GM19467 (cell line): ENCODE measurements around the gene MACROH2A1.

Experiments used
- ATAC-seq: cut with Tn5 transposase; IDR thresholded peaks from one replicate; pipeline ENCODE4 v1.9.1; 2021; ENCODE audit warnings: mild to moderate bottlenecking, moderate library complexity; ENCODE audit not compliant: unreplicated experiment

Gene MACROH2A1

DNA sequence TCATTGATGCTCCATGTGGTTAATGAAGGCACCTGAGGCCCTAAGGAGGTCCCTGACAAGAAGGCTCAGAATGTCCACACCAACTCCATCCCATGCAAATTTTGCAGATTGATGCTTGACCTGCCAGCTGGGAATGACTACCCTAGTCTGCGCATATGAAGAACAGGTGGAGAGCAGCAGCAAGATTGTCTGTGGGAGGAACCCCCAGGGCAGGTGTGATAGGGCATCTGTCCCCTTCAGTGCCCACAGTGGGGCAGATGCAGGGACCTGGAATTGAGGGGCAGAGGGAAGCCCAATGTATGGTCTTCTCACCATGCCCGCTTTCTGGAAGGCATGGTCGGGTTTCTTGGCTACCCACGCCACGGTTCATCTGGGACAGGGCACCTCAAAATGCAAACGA lies 79.6 kb downstream of the MACROH2A1 start:
- ATAC-seq: no peak

GRCh38 chr5:135318924-135319323 lies 80.1 kb downstream of the MACROH2A1 start:
- ATAC-seq: no peak

DNA sequence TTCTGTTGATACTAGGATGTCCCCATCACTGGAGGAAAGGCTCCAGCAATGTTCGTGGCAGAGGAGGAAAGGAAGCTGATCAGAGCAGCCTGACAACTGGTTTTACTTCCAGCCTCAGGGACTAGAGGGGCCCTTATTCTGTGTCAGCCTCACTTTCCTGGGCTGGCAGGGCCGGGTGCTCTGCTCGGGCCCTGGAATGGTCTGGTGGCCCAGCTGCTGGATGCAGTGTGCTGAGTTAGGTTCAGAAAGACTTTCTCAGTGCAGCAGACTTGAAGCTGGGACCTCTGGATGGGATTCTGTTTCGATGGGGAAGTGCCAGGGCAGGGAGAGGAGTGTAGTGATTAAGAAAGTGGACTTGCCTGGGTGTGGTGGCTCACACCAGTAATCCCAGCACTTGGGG lies 81.0 kb downstream of the MACROH2A1 start:
- no peak for ATAC-seq

DNA sequence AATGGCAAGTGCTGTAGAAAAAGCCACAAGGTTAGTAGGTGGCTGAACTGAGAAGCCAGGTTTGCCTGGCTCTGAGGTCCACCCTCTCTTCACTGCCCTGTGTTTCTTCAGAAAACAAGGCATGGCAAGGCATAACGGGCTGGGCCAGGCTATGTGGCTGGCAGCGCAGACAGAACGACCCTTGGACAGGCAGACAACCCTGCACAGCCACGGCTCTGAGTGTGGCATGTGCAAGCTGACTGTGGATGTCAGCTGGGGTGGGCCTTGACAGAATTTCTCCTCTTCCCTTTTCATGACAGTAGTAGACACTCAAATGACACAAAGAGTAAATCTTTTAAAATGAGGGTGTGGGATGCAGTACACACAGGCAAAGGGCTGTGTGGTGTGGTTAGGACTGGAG lies 81.7 kb downstream of the MACROH2A1 start:
- ATAC-seq: no peak

DNA sequence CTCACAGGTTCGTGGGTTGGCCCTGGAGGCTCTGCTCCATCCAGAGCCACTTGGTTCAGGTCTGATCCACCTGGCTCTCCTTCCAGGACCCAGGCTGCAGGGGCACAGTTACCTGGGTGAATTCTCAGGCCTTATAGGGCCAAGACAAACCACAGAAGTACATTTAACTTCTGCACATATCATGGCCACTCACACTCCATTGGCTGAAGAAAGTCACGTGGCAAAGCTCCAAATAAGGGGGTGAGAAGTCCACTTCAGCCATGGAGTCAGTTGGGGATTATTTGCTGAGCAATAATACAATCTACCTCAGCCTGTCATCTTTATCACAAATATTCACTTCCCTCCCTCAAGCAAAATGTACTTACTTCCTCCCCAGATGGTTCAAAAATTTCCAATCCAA lies 83.6 kb downstream of the MACROH2A1 start:
- ATAC-seq: no peak

- no peak for ATAC-seq
These were observed 85.1 kb downstream of the MACROH2A1 start for GRCh38 chr5:135313946-135314345.

GRCh38 chr5:135313405-135313804 lies 85.6 kb downstream of the MACROH2A1 start:
- no peak for ATAC-seq

DNA sequence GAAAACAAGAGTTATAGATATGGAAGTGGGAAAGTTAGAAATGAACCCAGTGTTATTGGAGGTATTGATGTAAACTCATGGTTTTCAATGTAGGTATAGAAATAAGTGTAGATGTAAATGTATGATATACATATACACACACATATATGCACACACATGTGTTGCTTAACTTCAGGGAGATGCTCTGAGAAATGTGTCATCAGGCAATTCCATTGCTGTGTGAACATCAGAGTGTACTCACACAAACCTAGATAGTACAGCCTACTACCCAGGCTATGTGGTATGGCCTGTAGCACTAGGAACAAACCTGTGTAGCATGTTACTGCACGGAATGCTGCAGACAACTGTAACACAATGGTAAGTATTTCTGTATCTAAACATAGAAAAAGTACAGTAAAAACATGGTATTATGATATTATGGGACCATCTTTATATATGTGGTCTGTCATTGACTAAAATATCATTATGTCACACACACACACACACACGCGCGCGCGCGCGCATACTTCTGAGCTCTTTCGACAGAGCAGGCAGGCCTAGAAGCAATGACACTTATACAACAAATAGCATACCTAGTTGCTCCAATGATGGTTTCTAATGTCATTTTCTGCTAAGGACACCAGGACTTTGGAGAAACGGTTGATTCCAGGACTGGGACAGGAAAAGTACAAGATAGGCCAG lies 86.6 kb downstream of the MACROH2A1 start:
- no peak for ATAC-seq

- no peak for ATAC-seq
These were observed 88.6 kb downstream of the MACROH2A1 start for GRCh38 chr5:135310328-135310989.

DNA sequence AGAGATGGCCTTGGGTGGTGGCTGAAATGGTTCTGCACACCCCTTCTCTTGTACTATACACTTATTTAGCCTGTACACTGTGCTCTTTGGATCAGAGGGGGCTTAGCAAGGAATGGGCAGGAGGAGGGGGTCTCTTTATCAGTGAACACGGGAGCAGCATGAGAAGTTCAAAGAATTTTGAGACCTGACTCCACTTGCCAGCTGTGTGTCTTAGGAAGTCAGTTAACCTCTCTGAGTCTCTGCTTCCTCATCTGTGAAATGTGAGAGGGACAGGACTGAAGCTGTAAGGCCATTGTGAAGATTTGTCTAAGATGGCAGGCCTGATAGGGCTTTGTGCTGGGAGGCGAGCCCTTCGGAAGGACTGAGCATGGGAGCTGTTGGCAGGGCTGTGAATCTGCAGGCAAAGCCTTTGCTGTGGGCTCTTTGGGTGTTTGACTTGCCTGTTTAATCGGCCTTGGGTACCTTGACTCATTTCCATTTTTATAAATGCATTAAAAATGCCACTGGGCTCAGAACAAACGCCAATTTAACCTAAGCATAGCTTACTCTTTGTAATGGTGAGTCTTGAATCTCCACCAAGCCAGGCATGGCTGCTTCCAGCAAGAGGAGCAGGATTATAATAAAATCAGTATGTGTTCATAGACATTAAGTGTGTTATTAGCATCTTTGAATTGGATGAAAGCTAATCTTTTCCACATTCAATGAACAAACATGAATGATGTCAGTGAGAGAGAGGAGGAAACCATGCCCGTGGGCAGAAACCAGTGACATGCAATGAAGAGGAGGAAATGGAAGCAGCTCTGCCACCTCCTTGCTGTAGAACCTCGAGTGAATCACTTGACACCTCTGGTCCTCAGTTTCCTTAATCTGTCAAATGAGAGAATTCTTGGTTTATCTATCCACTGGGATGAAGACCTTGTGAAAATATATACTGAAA lies 89.4 kb downstream of the MACROH2A1 start:
- ATAC-seq: no peak

GRCh38 chr5:135308752-135309151 lies 90.3 kb downstream of the MACROH2A1 start:
- ATAC-seq: no peak

- ATAC-seq: no peak
These were observed 90.8 kb downstream of the MACROH2A1 start for GRCh38 chr5:135308245-135308644.

DNA sequence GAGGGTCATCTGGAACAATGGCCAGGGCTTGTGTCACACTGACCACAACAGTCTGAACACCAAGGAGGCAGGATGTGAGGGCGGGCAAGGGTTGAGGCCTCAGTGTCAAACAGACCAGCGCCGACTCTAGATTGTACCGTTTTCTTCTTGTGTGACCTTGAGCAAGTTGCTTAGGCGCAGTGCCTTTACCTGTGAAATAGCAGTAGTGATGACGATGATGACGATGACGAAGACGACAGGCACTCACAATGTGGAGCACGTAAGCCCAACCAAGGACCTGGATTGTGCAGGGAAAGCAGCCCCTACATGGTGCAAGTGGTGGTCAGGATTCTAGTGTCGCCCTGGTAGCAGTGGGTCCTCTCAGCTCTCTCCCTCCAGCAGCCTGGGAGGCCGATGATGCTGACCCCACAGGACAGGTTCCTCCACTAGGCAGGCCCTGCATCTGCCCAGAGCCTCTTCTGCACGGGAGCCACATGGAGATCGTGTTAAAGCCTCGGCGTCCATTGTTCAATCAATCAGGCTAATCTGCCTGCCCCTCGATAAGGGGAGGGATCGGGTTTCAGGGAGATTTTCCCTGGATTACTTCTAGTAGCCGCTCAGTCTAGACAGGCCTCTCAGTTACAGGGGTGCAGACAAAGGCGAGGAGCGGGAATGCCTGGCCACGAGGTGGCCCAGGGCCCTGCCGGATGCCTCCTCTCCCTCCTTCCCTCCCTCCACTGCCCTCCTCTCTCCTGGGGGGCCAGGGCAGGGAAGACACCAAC lies 91.7 kb downstream of the MACROH2A1 start:
- no peak for ATAC-seq

GRCh38 chr5:135306557-135306956 lies 92.5 kb downstream of the MACROH2A1 start:
- no peak for ATAC-seq

GRCh38 chr5:135304352-135305221 lies 94.4 kb downstream of the MACROH2A1 start:
- no peak for ATAC-seq

DNA sequence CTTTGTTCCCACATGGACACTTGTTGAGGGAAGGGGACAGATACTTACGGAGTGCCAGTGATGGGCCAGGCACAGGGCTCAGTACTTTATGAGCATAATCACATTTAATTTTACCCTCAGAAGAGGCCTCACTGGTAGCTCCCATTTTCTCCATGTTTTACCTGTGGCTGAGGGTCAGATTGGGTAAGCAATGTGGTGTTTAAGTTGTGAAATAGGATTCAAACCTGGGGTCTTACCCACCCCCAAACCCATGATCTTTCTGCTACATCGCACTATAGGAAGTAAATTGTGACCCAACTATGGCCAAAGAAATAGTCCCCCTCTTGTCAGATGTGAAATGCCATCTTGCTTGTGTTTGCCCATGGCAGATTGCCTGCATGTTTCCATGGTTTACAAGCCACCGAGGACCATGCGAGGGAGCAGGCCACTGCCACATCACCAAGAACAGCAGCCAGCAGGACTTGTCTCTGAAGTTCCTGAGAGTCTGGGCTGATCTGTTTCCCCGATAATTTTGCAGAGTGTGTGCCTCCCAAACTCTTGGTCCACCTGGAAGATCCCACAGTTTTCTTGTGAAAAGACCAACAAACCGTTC lies 95.4 kb downstream of the MACROH2A1 start:
- no peak for ATAC-seq

DNA sequence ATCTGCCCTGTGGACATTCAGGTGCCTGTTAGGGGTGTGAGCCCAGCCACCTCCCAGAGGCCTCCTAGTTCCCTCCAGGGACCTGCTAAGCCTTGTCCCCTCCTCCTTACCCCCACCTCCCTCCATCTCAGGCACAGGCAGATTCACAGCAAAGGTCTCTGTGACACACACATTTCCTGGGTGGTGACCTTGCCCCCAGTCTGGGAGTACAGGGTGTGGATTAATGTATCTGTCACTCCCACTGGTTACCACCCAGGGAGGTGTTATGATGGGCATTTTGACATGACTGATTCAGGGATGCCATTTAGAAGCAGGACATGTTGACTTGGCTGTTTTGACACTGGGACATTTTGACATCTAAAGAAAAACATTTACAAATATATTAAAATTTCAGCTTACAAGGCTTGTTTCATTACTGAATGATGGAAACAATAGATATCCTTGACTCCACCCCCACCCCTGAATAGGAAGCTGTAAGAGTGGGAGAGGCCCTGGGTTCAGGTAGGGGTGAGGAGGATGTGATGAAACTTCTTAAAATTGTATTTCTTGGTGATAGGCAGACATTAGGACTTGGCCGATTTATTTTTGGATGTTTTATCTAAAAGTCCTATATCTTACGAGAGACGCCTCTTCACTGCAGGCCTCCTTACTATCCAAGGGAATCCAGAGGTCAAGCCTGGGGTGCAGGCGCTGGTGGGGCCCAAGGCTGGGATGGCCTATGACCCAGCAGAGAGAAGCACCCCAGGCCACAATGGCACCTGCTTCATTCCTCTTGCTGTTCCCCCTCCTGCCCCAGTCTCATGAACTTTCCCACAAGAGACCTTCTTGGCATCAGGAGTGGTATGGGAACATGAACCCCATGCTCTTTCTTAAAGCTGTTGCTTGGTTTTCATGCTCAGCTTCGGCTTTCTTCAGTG lies 101.9 kb downstream of the MACROH2A1 start:
- no peak for ATAC-seq

GRCh38 chr5:135295852-135296251 lies 103.2 kb downstream of the MACROH2A1 start:
- no peak for ATAC-seq

- no peak for ATAC-seq
These were observed 104.2 kb downstream of the MACROH2A1 start for GRCh38 chr5:135294793-135295192.
